Astrocyte (in vitro differentiated cells and primary cell): Measurements from ENCODE around the gene PRKCA.

Experiments used
- CTCF ChIP-seq: IDR thresholded peaks from 2 replicates; pipeline ENCODE4 v1.5.1; 2011; ENCODE audit warnings: low read depth, mild to moderate bottlenecking, inconsistent platforms, low read length, moderate library complexity; ENCODE audit not compliant: insufficient read depth
- EZH2 ChIP-seq: IDR thresholded peaks from 2 replicates; pipeline ENCODE4 v1.6.1; 2012; ENCODE audit warnings: mild to moderate bottlenecking, low read length, inconsistent platforms; ENCODE audit not compliant: insufficient read depth

- TF ChIP-seq CTCF (no peak), EZH2 (no peak)
Observed at GRCh38 chr17:66276328-66276937, 26.0 kb upstream of the PRKCA start.
